Gastrocnemius medialis (tissue), 4 donors: ENCODE results near the gene DAPK1.

Source experiments
- POLR2A ChIP-seq, 2 donors: fragments of 450-650 bp; IDR thresholded peaks; one replicate each; pipeline ENCODE4 v1.6.1; 2017; ENCODE audit warnings: antibody characterized with exemption in 2 of 2, mild to moderate bottlenecking in 2 of 2, moderate library complexity in 2 of 2
- TF ChIP-seq, protein P1 (sequence below), 5 experiments: fragments of 450-650 bp in 3 of 5; fragments of 200-600 bp in 2 of 5; sonication (generic) in 2 of 5; IDR thresholded peaks in 4 of 5; conservative IDR thresholded peaks in 1 of 5; 1 replicate in 4 of 5; 2 replicates in 1 of 5; pipeline ENCODE4 v1.5.1; 2016 to 2019; ENCODE audit warnings: antibody characterized with exemption in 5 of 5, mild to moderate bottlenecking in 3 of 5, moderate library complexity in 3 of 5

DNA sequence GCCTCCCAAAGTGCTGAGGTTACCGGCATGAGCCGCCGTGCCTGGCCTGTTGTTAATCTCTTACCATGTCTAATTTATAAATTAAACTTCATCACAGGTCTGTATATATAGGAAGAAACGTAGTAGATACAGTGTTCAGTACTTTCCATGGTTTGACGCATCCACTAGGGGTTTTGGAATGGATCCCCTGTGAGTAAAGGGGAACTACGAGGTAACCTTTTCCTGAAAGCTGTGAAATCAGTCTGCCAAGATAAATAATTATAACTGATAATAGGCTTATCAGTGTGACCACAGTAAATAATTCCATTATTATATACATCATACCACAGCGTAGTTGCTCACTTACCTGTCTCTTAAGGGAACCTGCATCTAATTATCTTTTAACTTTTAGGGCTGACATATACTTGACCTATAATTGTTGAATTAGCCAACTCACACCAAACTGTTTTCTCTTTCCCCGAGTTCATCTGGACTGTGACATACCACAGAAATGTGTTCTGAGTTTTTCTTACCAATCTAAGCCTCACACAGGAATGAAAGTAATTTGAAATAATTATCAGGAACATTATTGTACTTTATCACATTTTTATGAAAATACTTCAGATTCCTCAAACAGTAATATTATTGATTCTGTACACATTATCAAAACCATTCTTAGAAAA is 42.9 kb downstream of the DAPK1 start:
- TF ChIP-seq, protein P1, sequence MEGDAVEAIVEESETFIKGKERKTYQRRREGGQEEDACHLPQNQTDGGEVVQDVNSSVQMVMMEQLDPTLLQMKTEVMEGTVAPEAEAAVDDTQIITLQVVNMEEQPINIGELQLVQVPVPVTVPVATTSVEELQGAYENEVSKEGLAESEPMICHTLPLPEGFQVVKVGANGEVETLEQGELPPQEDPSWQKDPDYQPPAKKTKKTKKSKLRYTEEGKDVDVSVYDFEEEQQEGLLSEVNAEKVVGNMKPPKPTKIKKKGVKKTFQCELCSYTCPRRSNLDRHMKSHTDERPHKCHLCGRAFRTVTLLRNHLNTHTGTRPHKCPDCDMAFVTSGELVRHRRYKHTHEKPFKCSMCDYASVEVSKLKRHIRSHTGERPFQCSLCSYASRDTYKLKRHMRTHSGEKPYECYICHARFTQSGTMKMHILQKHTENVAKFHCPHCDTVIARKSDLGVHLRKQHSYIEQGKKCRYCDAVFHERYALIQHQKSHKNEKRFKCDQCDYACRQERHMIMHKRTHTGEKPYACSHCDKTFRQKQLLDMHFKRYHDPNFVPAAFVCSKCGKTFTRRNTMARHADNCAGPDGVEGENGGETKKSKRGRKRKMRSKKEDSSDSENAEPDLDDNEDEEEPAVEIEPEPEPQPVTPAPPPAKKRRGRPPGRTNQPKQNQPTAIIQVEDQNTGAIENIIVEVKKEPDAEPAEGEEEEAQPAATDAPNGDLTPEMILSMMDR (IDR thresholded peaks at IDR 0.05 in 4 of 5, conservative IDR thresholded peaks at IDR 0.05 in 1 of 5), result no peak
- TF ChIP-seq POLR2A (IDR thresholded peaks at IDR 0.05), result no peak
